Activated CD8-positive, alpha-beta memory T cell treated with anti-CD3 and anti-CD28 coated beads, Interleukin-2, amount 50 U/mL, for 48 hours (primary cell): ENCODE data around the gene HIPK3.
"Not testable (repeated sequence)": the region's sequence is repeated elsewhere in the genome, so short reads cannot be mapped to it uniquely, and the experiment has no call there.

Experiments used
- DNase-seq: peaks from one replicate; pipeline ENCODE4 v3.0.0-alpha.2; 2020

Gene HIPK3

GRCh38 chr11:33362051-33362910 lies 105.1 kb downstream of the HIPK3 start:
- DNase-seq, result no peak

DNA sequence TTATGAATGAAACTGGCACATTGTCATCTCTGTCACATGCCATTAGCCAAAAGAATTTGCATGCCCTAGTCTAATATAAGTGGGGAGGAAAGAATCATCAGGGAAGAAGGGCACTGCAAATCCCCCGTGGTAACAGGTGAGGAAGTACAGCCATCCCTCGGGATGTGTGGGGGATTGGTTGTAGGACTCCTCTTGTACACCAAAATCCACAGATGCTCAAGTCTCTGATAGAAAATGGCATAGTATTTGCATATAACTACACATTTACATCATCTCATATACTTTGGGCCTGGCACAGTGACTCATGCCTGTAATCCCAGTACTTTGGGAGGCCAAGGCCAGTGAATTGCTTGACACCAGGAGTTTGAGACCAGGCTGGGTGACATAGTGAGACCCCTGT lies 109.7 kb downstream of the HIPK3 start:
- DNase-seq, result no peak

DNA sequence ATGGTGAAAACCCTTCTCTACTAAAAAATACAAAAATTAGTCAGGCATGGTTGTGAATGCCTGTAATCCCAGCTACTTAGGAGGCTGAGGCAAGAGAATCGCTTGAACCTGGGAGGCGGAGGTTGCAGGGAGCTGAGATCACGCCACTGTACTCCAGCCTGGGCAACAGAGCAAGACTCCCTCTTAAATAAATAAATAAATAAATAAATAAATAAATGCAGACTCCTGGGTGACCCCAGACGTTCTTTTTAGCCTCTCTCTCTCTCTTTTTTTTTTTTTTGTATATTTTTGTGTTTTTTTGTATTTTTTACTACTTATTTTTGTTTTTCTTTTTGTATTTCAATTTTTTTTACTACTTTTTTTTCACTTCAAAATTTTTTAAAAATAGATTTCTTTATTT lies 111.3 kb downstream of the HIPK3 start:
- not testable (repeated sequence) for DNase-seq

DNA sequence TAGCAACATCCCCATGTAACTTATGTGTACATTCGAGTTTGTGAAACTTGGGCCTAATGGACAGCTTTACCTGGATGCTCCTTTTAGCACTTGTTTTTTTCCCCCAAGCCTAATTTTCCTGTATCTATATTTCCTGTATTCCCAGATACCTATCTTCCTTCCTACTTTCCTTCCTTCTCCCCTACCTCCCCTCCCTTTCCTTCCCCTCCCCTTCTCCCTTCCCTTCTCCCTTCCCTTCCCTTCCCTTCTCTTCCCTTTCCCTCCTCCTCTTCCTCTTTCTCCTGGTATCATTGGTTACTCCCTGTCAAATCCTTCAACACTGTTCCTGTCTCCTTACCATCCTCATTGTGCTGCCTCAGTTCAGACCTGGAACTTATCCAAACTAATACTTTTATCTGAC lies 111.8 kb downstream of the HIPK3 start:
- no peak for DNase-seq

DNA sequence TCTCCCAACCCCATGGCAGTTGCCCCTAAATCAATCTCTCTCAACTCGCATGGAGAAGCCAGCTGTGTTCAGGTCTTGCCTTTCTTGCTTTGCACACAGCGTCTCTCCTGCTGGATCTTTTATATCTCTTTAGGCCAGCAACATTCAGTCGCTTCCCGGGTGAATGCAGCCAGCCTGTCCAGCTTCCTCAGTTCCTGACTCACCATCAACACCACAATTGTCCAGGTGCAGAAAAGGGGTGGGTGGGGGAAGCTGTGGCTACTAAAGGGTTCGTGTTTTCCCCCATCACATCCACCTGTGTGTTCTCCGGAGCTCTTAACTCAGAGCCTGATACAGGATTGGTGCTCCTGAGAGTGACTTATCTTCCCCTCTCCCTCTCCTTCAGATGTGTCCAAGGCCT lies 116.5 kb downstream of the HIPK3 start:
- DNase-seq, result no peak

- DNase-seq, result no peak
Observed at GRCh38 chr11:33375236-33375635, 118.1 kb downstream of the HIPK3 start.

DNA sequence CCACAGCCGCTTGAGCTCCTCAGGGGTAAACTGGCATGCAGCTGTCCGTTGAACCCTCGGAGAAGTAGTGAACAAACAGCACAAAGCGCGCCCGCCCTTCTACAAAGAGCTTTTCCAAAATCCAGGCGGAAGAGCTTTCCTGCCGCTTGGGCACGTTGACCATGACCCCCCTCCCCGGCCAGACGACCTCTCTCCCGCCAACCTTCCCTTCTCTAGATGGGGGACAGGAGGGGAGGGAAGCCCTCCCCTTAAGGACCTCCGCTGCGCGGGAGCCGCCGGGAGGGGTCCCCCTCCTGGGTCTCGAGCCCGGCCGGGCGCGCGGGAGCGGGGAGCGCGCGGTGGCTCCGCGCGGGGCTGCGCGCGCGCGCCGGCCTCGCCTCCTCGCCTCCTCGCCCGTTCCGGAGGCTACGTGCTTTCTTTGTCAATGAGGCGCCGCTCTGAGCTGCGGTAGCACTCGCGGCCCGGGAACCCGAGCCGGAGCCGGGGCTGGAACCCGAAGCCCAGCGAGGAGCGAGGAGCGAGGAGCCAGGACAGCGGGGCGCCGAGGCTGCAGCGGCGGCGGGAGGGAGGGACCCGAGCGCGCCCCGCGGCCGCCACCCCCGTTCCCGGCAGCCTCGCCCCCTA lies 118.6 kb downstream of the HIPK3 start, which contains the start of gene KIAA1549L:
TSS of gene KIAA1549L (plus strand) at position 421 of the 624 bp plus-strand sequence.
- DNase-seq, result no peak

GRCh38 chr11:33376331-33377310 lies 119.4 kb downstream of the HIPK3 start:
- DNase-seq, result no peak

GRCh38 chr11:33377412-33378370 lies 120.5 kb downstream of the HIPK3 start:
- no peak for DNase-seq

GRCh38 chr11:33379947-33380346 lies 122.8 kb downstream of the HIPK3 start:
- DNase-seq, result no peak

GRCh38 chr11:33383075-33383919 lies 126.1 kb downstream of the HIPK3 start:
- no peak for DNase-seq

DNA sequence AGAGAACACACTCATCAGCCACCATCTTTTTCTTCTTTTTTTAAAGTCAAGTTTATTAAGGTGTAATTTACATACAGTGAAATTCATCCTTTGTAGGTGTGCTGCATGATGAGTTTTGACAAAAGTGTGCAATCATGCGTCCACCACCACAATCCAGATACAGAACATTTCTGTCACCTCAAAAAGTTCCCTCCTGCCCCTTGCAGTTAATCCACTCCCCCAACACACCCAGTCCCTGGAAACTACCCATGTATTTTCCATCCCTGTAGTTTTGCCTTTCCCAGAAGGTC lies 126.7 kb downstream of the HIPK3 start:
- DNase-seq, result no peak

DNA sequence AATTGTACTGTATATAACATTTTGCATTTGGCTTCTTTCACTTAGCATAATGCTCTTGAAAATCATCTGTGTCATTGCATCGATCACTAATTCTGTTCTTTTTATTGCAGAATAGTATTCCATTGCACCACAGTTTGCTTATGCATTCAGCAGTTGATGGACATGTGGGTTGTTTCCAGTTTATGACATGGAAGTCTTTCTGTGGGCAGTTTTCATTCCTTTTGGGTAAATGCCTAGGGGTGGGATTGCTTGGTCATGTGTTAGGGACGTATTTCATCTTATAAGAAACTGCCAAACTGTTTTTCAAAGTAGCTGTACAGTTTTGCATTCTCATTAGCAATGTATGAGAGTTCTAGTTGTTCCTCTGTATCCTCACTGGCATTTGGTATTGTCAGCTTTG lies 127.0 kb downstream of the HIPK3 start:
- no peak for DNase-seq

DNA sequence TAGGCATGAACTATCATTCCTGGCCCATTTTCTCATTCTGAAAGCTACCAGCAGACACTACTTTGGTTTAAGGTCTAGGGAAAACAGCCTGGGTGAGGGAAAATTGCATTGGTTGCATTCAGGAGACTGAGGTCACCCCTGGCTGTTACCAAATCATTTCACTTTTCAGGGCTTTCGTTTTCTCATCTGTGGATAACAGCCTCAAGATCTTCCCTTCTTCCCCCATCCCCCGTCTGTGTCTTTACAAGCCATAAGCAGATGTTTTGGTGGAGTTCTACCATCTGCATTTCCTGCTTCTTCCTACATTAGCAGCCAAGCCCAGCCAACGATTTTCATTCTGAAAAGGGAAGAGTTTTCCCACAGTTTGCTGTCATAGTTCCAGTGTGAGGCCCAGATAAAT lies 130.4 kb downstream of the HIPK3 start:
- DNase-seq, result no peak

- no peak for DNase-seq
Observed at GRCh38 chr11:33387996-33388395, 130.8 kb downstream of the HIPK3 start.

GRCh38 chr11:33388793-33389525 lies 131.8 kb downstream of the HIPK3 start:
- DNase-seq, result no peak

DNA sequence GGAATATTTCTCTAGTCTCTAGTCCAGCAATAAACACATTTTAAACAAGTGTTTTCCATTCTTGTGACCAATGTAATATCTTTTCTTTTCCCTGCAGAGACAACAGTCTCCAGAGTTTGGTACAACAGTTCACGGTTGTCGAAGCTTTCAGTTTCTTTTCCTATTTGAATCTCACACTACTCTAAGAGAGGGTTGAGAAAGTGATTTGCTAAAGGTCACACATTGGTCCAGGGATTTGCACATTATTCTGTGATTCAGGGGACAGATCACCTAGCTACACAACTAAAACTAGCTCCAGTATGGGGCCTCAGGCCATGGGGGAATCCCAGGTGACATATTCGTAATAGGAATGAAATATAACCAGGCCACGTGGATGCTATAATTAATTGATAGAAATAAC lies 132.5 kb downstream of the HIPK3 start:
- no peak for DNase-seq

- no peak for DNase-seq
Observed at GRCh38 chr11:33390944-33391892, 134.0 kb downstream of the HIPK3 start.

DNA sequence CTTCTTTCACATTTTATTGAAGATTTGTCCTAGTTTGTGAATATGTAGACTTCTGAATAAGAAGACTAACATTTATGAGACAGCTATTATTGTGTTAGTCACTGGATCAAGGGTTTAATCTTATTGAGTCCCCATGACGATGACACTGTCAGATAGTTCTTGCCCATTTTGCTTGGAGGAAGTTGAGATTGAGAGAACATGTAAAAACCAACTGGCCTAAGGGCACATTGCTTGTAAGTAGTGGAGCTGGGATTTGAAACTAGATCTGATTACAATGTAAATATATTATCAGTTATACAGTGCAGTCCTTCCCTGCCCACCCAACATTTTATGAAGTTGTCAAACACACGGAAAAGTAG lies 134.7 kb downstream of the HIPK3 start:
- no peak for DNase-seq
